Hematopoietic multipotent progenitor cell treated with erythropoietin and hydrocortisone succinate and interleukin-3 and kit ligand, for 8 days (in vitro differentiated cells): ENCODE results near the gene USP32.
"Not testable (repeated sequence)": the region's sequence is repeated elsewhere in the genome, so short reads cannot be mapped to it uniquely, and the experiment has no call there.

Experiments used
- DNase-seq: peaks from one replicate; pipeline ENCODE4 v3.0.0-alpha.2; 2015

The USP32 gene

GRCh38 chr17:60330731-60331130, 61.2 kb downstream of the USP32 start:
- DNase-seq: no peak

DNA sequence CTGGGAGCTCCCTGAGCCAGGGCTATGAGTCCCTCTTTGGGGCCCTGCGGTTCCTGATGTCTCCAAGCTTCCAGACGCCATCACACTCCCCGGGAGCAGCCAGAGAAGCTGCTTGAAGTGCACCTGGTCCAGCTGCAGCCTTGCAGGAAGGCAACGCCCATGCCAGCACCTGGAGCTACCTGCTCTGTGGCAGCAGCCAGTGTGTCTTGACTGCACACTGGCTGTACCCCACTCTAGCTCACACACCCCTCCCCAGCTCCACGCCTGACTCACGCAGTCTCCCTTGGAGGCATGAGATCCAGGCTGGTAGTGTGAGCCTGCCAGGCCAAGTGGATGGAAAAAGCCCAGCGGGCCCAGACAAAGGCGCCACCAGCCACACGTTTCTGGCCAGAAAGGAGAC, 63.3 kb downstream of the USP32 start:
- no peak for DNase-seq

GRCh38 chr17:60327901-60328273, 64.0 kb downstream of the USP32 start:
- DNase-seq: no peak

GRCh38 chr17:60327134-60327900, 64.6 kb downstream of the USP32 start:
- no peak for DNase-seq

DNA sequence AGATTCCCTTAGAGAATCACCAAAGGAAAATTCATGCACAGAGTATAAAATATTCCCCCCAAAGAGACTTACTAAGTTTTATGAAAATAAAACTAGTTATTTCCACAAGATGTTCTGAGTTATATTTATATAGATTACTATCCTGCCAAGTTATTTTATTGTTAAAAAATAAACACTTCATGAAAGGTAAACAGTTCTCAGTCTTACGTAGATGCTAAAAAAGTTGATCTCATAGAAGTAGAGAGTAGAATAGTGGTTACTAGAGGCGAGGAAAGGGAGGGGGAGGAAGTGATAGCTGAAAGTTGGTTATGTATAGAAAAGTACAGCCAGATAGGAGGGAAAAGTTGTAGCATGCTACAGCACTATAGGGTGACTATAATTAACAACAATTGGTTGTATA, 65.2 kb downstream of the USP32 start:
- DNase-seq: no peak

GRCh38 chr17:60325730-60326524, 66.0 kb downstream of the USP32 start:
- DNase-seq: no peak

GRCh38 chr17:60323754-60324153, 68.2 kb downstream of the USP32 start:
- no peak for DNase-seq

DNA sequence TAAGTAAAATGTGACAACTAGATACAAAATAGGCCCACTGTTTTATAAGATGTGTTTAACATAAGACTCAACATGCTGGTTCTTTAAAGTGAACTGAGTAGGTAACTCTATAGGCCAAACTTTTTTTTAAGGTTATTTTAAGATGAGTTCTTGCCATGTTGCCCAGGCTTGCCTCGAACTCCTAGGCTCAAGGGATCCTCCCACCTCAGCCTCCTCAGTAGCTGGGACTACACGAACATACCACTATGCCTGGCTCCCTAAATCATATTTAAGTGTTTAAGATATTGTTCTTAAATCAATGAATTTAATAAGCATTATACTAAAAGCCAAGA, 69.9 kb downstream of the USP32 start:
- DNase-seq: no peak

- DNase-seq: no peak
Measured at GRCh38 chr17:60321336-60322055, 70.4 kb downstream of the USP32 start.

DNA sequence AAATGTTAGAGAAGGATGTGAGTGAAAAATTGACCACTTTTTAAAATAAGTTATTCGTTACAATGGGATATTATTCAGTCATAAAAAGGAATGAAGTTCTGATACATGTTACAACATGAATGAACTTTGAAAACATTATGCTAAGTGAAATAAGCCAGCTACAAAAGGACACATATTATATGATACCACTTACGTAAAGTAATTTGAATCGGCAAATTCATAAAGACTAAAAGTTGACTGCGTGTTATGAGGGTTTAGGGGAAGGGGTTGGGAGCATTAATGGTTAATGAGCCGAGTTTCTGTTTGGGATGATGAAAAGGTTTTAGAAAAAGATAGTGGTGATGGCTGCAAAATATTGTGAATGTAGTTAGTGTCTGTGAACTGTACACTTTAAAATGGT, 73.1 kb downstream of the USP32 start:
- no peak for DNase-seq

GRCh38 chr17:60318326-60318725, 73.6 kb downstream of the USP32 start:
- DNase-seq: no peak

- DNase-seq: peak; percentile 77
Measured at GRCh38 chr17:60315650-60316049, 76.3 kb downstream of the USP32 start.

GRCh38 chr17:60314900-60315299, 77.0 kb downstream of the USP32 start:
- not testable (repeated sequence) for DNase-seq

DNA sequence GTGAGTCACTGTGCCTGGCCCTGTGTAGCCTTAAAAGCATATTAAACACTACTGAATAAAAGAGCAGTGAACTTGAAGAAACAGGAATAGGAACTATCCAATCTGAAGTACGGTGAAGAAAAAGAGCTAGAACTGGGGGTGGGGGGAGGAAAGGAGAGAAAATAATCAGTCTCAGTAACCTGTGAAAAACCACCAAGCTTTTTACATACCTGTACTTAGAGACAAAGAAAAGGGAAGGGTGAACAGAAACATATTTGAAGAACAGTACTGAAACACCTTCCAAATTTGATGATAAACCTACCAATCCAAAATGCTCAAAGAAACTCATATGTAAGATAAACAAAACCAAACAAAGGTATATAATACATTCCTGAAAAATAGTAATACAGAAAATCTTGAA, 77.5 kb downstream of the USP32 start:
- no peak for DNase-seq

- no peak for DNase-seq
Measured at GRCh38 chr17:60311936-60312335, 80.0 kb downstream of the USP32 start.

GRCh38 chr17:60311186-60311585, 80.7 kb downstream of the USP32 start:
- no peak for DNase-seq

DNA sequence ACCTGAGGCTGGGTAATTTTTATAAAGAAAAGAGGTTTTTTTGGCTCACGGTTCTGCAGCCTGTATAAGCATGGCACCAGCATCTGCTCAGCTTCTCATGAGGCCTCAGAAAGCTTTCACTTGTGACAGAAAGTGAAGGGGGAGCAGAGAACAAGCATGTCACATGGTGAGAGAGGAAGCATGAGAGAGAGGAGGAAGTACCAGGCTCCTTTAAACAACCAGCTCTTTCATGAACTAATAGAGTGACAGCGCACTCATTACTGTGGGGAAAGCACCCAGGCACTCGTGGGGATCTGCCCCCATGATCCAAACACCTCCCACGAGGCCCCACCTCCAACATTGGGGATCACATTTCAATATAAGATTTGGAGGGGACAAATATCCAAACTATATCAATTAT, 86.8 kb downstream of the USP32 start:
- peak; percentile 51 for DNase-seq

DNA sequence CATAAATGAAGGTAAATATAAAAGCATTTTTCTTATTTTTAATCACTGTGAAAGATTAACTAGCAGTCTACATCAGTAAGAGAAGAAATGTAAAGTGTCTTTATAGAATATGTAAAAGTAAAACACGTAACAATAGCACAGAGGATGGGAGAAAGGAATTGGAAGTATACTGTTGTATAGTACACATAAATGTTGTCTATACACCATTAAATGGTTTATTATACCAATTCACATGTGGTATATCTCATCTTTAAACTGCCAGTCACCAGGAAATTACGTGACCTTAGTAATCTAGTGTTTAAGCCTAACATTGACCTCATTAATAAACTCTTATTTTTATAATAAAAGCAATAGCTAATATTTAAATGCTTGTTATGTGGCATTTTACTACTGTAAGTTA, 87.4 kb downstream of the USP32 start:
- DNase-seq: no peak

GRCh38 chr17:60303406-60304099, 88.4 kb downstream of the USP32 start:
- DNase-seq: no peak

DNA sequence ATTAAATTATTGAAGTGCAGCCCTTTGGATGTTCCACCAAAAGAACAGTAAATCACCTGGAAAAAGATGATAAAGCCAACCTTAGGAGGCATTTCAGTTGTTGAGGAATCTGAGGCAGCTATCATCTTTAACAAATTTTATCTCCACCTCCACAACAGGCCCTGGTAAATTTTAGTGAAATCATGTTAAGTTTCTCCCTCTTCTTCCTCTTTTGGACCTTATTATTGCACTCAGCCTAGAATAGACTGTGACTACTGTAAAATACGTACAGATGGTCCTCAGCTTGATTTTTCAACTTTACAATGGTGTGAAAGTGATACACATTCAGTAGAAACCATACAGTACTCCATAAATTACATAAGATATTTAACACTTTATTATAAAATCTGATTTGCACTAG, 90.3 kb downstream of the USP32 start:
- no peak for DNase-seq

- no peak for DNase-seq
Measured at GRCh38 chr17:60300949-60301348, 91.0 kb downstream of the USP32 start.

DNA sequence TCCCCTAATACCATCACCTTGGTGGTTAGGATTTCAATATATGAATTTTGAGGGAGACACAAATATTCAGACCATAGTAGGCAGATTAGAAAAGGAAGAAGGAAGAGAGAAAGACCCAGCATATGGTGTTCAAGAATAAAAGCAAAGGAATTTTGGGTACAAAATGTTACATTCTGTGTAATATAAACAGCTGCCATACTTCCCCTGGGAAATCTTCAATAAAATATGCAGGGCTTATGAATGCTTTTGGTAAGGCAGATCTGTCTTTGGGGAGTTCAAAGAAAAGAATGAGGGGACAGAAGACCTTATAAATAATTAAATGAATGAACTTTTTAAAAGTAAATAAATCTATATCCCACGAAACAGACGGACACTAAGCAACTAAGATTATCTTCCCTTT, 91.9 kb downstream of the USP32 start:
- DNase-seq: no peak

DNA sequence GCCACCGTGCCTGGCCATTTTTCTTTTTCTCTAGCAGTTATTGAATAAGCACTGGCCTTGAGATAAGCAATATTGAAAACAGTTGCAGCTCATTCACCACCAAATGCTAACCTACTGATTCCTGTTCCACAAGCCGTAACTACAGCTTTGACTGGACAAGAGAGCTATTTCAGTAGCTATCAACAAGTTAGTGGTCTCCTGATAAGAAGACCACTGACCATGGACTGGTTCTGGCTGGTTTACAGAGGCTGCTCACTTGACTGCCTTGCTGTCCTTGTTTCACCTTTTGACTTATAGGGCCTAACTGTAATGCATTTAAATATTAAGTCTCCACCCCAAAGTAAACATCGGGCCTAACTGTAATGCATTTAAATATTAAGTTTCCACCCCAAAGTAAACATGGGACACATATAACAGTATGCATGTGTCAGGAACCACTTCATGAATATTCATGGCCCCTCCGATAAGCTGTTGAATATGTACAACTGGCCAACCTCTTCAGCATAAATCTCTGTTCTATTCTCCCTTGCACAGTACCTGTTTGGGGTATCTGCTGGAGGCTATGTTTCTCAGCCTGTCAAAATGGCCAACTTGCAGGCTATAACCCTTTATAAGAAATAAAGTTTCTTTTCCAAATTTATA, 94.1 kb downstream of the USP32 start:
- DNase-seq: peak; percentile 43
